GM12878 (cell line): ENCODE results near the gene LMX1B. TPM values are rescaled to one million over a fixed set of nuclear protein-coding genes. Genes with fewer than 3 reads are reported as not detected.

Experiments used
- ATAC-seq: fragments of 200-7000 bp; cut with Tn5 transposase; 3 replicates; pipeline ENCODE4 v1.9.1; 2020; ENCODE audit warnings: mild to moderate bottlenecking, moderate library complexity
- BruUV-seq: library from RNA; stranded (reverse); fragments of 400-500 nt; replicated peaks from 2 replicates; lab custom pipeline; 2021; lab: Mats Ljungman, UMichigan
- CTCF ChIA-PET: fragments of 300-600 bp; sonication (Branson Sonifier 250); formaldehyde crosslinking; extraction: SDS; loops from one replicate; lab custom pipeline; 2021; ENCODE audit warnings: inconsistent platforms; lab: Yijun Ruan, JAX
- POLR2A ChIA-PET: fragments of 350-600 bp; formaldehyde crosslinking; extraction: SDS; loops from one replicate; lab custom pipeline; 2021; ENCODE audit warnings: inconsistent platforms; lab: Charles Lee
- RAD21 ChIA-PET: fragments of 300-600 bp; sonication (Branson Sonifier 250); formaldehyde crosslinking; loops from one replicate; lab custom pipeline; 2023; ENCODE audit warnings: antibody characterized with exemption; ENCODE audit not compliant: unreplicated experiment; lab: Charles Lee
- SMC1A ChIA-PET: fragments of 300-600 bp; sonication (Branson Sonifier 250); formaldehyde crosslinking; loops from one replicate; lab custom pipeline; 2023; ENCODE audit not compliant: unreplicated experiment, uncharacterized antibody; lab: Charles Lee
- DNase-seq: peaks from one replicate; pipeline ENCODE4 v3.0.0-alpha.2; 2011; ENCODE audit warnings: low read depth, low spot score
- FAIRE-seq: peaks from 3 replicates; lab custom pipeline; 2011; peaks lifted over from hg19 to GRCh38; lab: Jason Lieb, UNC
- H2AFZ ChIP-seq: 2 replicates; pipeline ENCODE4 v1.6.0; 2011; ENCODE audit warnings: low read depth, low read length, control low read depth; ENCODE audit not compliant: control insufficient read depth
- H3K27ac ChIP-seq: 2 replicates; pipeline ENCODE4 v1.5.1; 2011; ENCODE audit warnings: control low read depth; ENCODE audit not compliant: control insufficient read depth, insufficient read depth
- H3K27me3 ChIP-seq, 2 experiments: replicated peaks in 1 of 2; 2 replicates each; pipeline versions ENCODE4 v1.6.0 to v1.6.1; 2011; ENCODE audit warnings: low read length in 1 of 2; ENCODE audit not compliant: control insufficient read depth in 2 of 2, insufficient read depth in 2 of 2
- H3K36me3 ChIP-seq, 2 experiments: 2 replicates each; pipeline ENCODE4 v1.5.1; 2011; ENCODE audit warnings: low read length in 1 of 2; ENCODE audit not compliant: control insufficient read depth in 2 of 2, insufficient read depth in 2 of 2
- H3K4me1 ChIP-seq: 2 replicates; pipeline ENCODE4 v1.6.1; 2011; ENCODE audit warnings: mild to moderate bottlenecking, low read length, moderate library complexity, mixed read lengths; ENCODE audit not compliant: control insufficient read depth, insufficient read depth
- H3K4me2 ChIP-seq: 2 replicates; pipeline ENCODE4 v1.6.0; 2011; ENCODE audit warnings: control low read depth; ENCODE audit not compliant: control insufficient read depth, insufficient read depth
- H3K4me3 ChIP-seq: fragments of 200-600 bp; sonication (generic); 2 replicates; pipeline ENCODE4 v1.5.1; 2016
- H3K79me2 ChIP-seq: 2 replicates; pipeline ENCODE4 v1.6.0; 2011; ENCODE audit warnings: low read length; ENCODE audit not compliant: control insufficient read depth, insufficient read depth
- H3K9ac ChIP-seq: 2 replicates; pipeline ENCODE4 v1.8.0; 2011; ENCODE audit warnings: low read length, control low read depth, mixed read lengths; ENCODE audit not compliant: control insufficient read depth, insufficient read depth
- H3K9me3 ChIP-seq: replicated peaks from 3 replicates; pipeline ENCODE4 v1.5.1; 2011; ENCODE audit warnings: mild to moderate bottlenecking, low read length; ENCODE audit not compliant: control insufficient read depth, insufficient read depth
- H4K20me1 ChIP-seq: 2 replicates; pipeline ENCODE4 v1.6.0; 2011; ENCODE audit not compliant: control insufficient read depth, insufficient read depth
- BCL11A ChIP-seq: IDR thresholded peaks from 2 replicates; pipeline ENCODE4 v1.6.1; 2011; ENCODE audit warnings: low read depth, low read length
- BHLHE40 ChIP-seq, 2 experiments: fragments of 450-650 bp in 1 of 2; IDR thresholded peaks; 2 replicates each; pipeline ENCODE4 v1.6.1; 2011 to 2017; ENCODE audit warnings: low read depth in 2 of 2, borderline replicate concordance in 1 of 2, improper control_type of control experiment in 1 of 2, low read length in 1 of 2, mild to moderate bottlenecking in 1 of 2
- BRCA1 ChIP-seq: IDR thresholded peaks from 2 replicates; pipeline ENCODE4 v1.6.1; 2011; ENCODE audit warnings: low read depth, low read length, improper control_type of control experiment
- DPF2 ChIP-seq: fragments of 450-650 bp; IDR thresholded peaks from 2 replicates; pipeline ENCODE4 v1.6.1; 2017; ENCODE audit warnings: mild to moderate bottlenecking
- FOXK2 ChIP-seq: fragments of 450-650 bp; IDR thresholded peaks from 2 replicates; pipeline ENCODE4 v1.6.1; 2017; ENCODE audit warnings: mild to moderate bottlenecking, moderate library complexity
- IRF4 ChIP-seq: IDR thresholded peaks from 2 replicates; pipeline ENCODE4 v1.6.1; 2011; ENCODE audit warnings: low read depth, low read length
- MEF2A ChIP-seq: IDR thresholded peaks from 2 replicates; pipeline ENCODE4 v1.6.1; 2011; ENCODE audit warnings: low read depth, mild to moderate bottlenecking, low read length, moderate library complexity; ENCODE audit not compliant: insufficient read depth
- MXI1 ChIP-seq: fragments of 150-350 bp; IDR thresholded peaks from 2 replicates; pipeline ENCODE4 v1.6.1; 2011; ENCODE audit warnings: low read depth, mild to moderate bottlenecking, inconsistent platforms, low read length, improper control_type of control experiment
- PAX5 ChIP-seq: IDR thresholded peaks from 2 replicates; pipeline ENCODE4 v1.6.1; 2011; ENCODE audit warnings: low read depth, low read length, borderline replicate concordance
- PKNOX1 ChIP-seq: fragments of 450-650 bp; IDR thresholded peaks from 2 replicates; pipeline ENCODE4 v1.6.1; 2016; ENCODE audit warnings: mild to moderate bottlenecking
- SMC3 ChIP-seq: IDR thresholded peaks from 2 replicates; pipeline ENCODE4 v1.6.1; 2011; ENCODE audit warnings: low read length, improper control_type of control experiment, borderline replicate concordance
- SUZ12 ChIP-seq: fragments of 200-600 bp; sonication (generic); IDR thresholded peaks from one replicate; pipeline ENCODE4 v1.6.1; 2018; ENCODE audit warnings: antibody characterized with exemption, mild to moderate bottlenecking; ENCODE audit not compliant: unreplicated experiment
- YY1 ChIP-seq: IDR thresholded peaks from 2 replicates; pipeline ENCODE4 v1.6.1; 2011; ENCODE audit warnings: low read depth, mild to moderate bottlenecking, low read length
- ZBED1 ChIP-seq: IDR thresholded peaks from 2 replicates; pipeline ENCODE4 v1.6.1; 2016; ENCODE audit warnings: borderline replicate concordance
- WGBS: methylation state at CpG from one replicate; pipeline ENCODE4 v1.1.6; 2016; ENCODE audit warnings: low lambda C conversion rate; ENCODE audit not compliant: insufficient replicate concordance, insufficient coverage; ENCODE audit errors: missing lambda C conversion rate; 5-methylcytosine and 5-hydroxymethylcytosine counted together
- in situ Hi-C: fragments of 300-500 bp; cut with MboI; formaldehyde crosslinking; loops from 9 replicates; pipeline ENCODE4 v1.14.3; 2018; ENCODE audit warnings: mixed read lengths
- intact Hi-C: fragments of 100-400 bp; cut with micrococcal nuclease; formaldehyde crosslinking; loops from one replicate; pipeline ENCODE4 v1.14.2; 2022; ENCODE audit not compliant: unreplicated experiment
- polyA plus RNA-seq, 11 experiments: library from polyadenylated mRNA; depleted of rRNA in 4 of 11; unstranded in 6 of 11; stranded (reverse) in 5 of 11; fragments of >200 nt; fragmentation: Nextera tagmentation in 4 of 11; fragmentation: Illumina TruSeq in 1 of 11; extraction: Ambion mirVana in 4 of 11; extraction: Trizol in 1 of 11; gene quantifications; 1 replicate in 1 of 11; 2 replicates in 10 of 11; pipeline versions ENCODE4 v1.2.1 to v1.2.3, GENCODE V29; 2011 to 2016; ENCODE audit warnings: inconsistent platforms in 2 of 11, missing spikeins in 2 of 11, low read depth in 1 of 11
- total RNA-seq, 4 experiments: library from RNA; depleted of rRNA in 3 of 4; stranded (reverse); fragments of >200 nt in 3 of 4; fragmentation: Illumina TruSeq in 1 of 4; extraction: Trizol in 1 of 4; gene quantifications; 2 replicates each; pipeline versions ENCODE4 v1.2.1 to v1.2.3, GENCODE V29; 2013 to 2021

Gene LMX1B
- total and polyA plus RNA-seq, 10 of the 15 experiments (the other 5 are each of a cell fraction or from before 2014, with no cell fraction given) = not detected

- no peak for DNase-seq
- ATAC-seq = no peak
- no peak overlapping the region for H3K4me3 ChIP-seq
- H3K9ac ChIP-seq = no peak overlapping the region
- H2AFZ ChIP-seq = no peak overlapping the region
- intact Hi-C loops = no loop called here
- no peaks in the 10 kb centered on the region; the same call in 1 of the 2 replicates for H4K20me1 ChIP-seq
- POLR2A ChIA-PET = no interaction called here
- in situ Hi-C loops = no loop called here
- WGBS = 55% methylated on average over 10 of the region's 10 CpGs
- no peaks in the 10 kb centered on the region for H3K9me3 ChIP-seq
- RAD21 ChIA-PET = no interaction called here
- peaks cover 21 to 34% of the 10 kb centered on the region in 2 experiments for H3K27me3 ChIP-seq
- no peak overlapping the region for H3K27ac ChIP-seq
- CTCF ChIA-PET = interaction anchor here (1.3 kb wide), 1 partner anchor 12 kb away, joined by 3 read pairs; no protein-coding TSS in a partner anchor
- no peaks in the 10 kb centered on the region for H3K4me1 ChIP-seq
- SMC1A ChIA-PET = no interaction called here
- no peaks in the 10 kb centered on the region for H3K36me3 ChIP-seq
- no TSS peak for BruUV-seq
- no peak for FAIRE-seq
- H3K79me2 ChIP-seq = no peaks in the 10 kb centered on the region
- H3K4me2 ChIP-seq = no peak overlapping the region
- TF ChIP-seq BCL11A = no peak
- TF ChIP-seq PKNOX1 = no peak
- no peak for TF ChIP-seq SMC3
- no peak for TF ChIP-seq BRCA1
- TF ChIP-seq YY1 = no peak
- TF ChIP-seq ZBED1 = no peak
- no peak for TF ChIP-seq FOXK2
- TF ChIP-seq IRF4 = no peak
- no peak for TF ChIP-seq MXI1
- no peak for TF ChIP-seq PAX5
- no peak for TF ChIP-seq MEF2A
- TF ChIP-seq DPF2 = no peak
- TF ChIP-seq SUZ12 = no peak
- no peak for TF ChIP-seq BHLHE40 (IDR thresholded peaks at IDR 0.05; ENCODE audit: borderline replicate concordance in 1 of 2, low read depth in 2 of 2, low read length in 1 of 2)
Observed at GRCh38 chr9:126616521-126616976, 2.8 kb downstream of the LMX1B start.
